ENCODE data around the gene MACROD1. TPM values are rescaled to one million over a fixed set of nuclear protein-coding genes. Genes with fewer than 3 reads are reported as not detected.

Gene MACROD1
- total and polyA plus RNA-seq, 2 experiments from 2014 or later: 21.2 to 29.8 TPM

- no peak overlapping the region for H3K27ac ChIP-seq
- no peaks in the 10 kb centered on the region for H3K9me2 ChIP-seq (replicated peaks; ENCODE audit: insufficient read depth)
- no peak overlapping the region for H2AFZ ChIP-seq
- no peaks in the 10 kb centered on the region for H3K27me3 ChIP-seq
- no peaks in the 10 kb centered on the region for H3K36me3 ChIP-seq (replicated peaks; ENCODE audit: insufficient read depth, low read depth)
- H4K20me1 ChIP-seq (ENCODE audit: insufficient read depth, poor library complexity, severe bottlenecking): no peaks in the 10 kb centered on the region
- H3K4me2 ChIP-seq: peak overlapping the region; percentile 49
- no peaks in the 10 kb centered on the region for H3K9me3 ChIP-seq (ENCODE audit: low read depth)
- TF ChIP-seq EZH2 (IDR thresholded peaks at IDR 0.05; ENCODE audit: borderline replicate concordance): no peak
- no peak for TF ChIP-seq EZH2phosphoT487 (IDR thresholded peaks at IDR 0.05; ENCODE audit: low read depth, severe bottlenecking, unreplicated experiment)
- no peak for TF ChIP-seq CTCF (IDR thresholded peaks at IDR 0.05; ENCODE audit: poor library complexity)
- no peak for DNase-seq (ENCODE audit: low spot score)
- 66% methylated on average over 8 of the region's 11 CpGs for WGBS (ENCODE audit: low lambda C conversion rate, missing lambda C conversion rate)
- H3K4me1 ChIP-seq (ENCODE audit: insufficient read depth): peaks cover 63% of the 10 kb centered on the region
- H3K4me3 ChIP-seq: no peak overlapping the region
- H3K79me2 ChIP-seq: no peaks in the 10 kb centered on the region
Measured at GRCh38 chr11:64090806-64091516, 75.0 kb downstream of the MACROD1 start.

- no peak for DNase-seq (ENCODE audit: low spot score)
- no peaks in the 10 kb centered on the region for H3K36me3 ChIP-seq (replicated peaks; ENCODE audit: insufficient read depth, low read depth)
- no peaks in the 10 kb centered on the region for H3K9me3 ChIP-seq (ENCODE audit: low read depth)
- no peak for TF ChIP-seq EZH2phosphoT487 (IDR thresholded peaks at IDR 0.05; ENCODE audit: low read depth, severe bottlenecking, unreplicated experiment)
- no peak for TF ChIP-seq EZH2 (IDR thresholded peaks at IDR 0.05; ENCODE audit: borderline replicate concordance)
- TF ChIP-seq CTCF (IDR thresholded peaks at IDR 0.05; ENCODE audit: poor library complexity): no peak
- no peak overlapping the region for H3K4me3 ChIP-seq
- H3K4me2 ChIP-seq: no peak overlapping the region
- H3K4me1 ChIP-seq (ENCODE audit: insufficient read depth): peaks cover 63% of the 10 kb centered on the region
- H3K79me2 ChIP-seq: no peaks in the 10 kb centered on the region
- no peak overlapping the region for H3K27ac ChIP-seq
- 82% methylated on average over 28 of the region's 28 CpGs for WGBS (ENCODE audit: low lambda C conversion rate, missing lambda C conversion rate)
- H4K20me1 ChIP-seq (ENCODE audit: insufficient read depth, poor library complexity, severe bottlenecking): no peaks in the 10 kb centered on the region
- H2AFZ ChIP-seq: no peak overlapping the region
- H3K27me3 ChIP-seq: no peaks in the 10 kb centered on the region
- no peaks in the 10 kb centered on the region for H3K9me2 ChIP-seq (replicated peaks; ENCODE audit: insufficient read depth)
Measured at GRCh38 chr11:64089915-64090805, 75.8 kb downstream of the MACROD1 start.

GRCh38 chr11:64089493-64089892 is 76.4 kb downstream of the MACROD1 start:
- Histone ChIP-seq H3K9me2 (replicated peaks; ENCODE audit: insufficient read depth) (no peaks in the 10 kb centered on the region), H3K4me3 (no peak overlapping the region), H3K27ac (no peak overlapping the region), H3K9me3 (ENCODE audit: low read depth) (no peaks in the 10 kb centered on the region), H4K20me1 (ENCODE audit: insufficient read depth, poor library complexity, severe bottlenecking) (no peaks in the 10 kb centered on the region), H3K4me2 (no peak overlapping the region), H3K79me2 (no peaks in the 10 kb centered on the region), H3K27me3 (no peaks in the 10 kb centered on the region), H3K4me1 (ENCODE audit: insufficient read depth) (peaks cover 61% of the 10 kb centered on the region), H2AFZ (no peak overlapping the region), H3K36me3 (replicated peaks; ENCODE audit: insufficient read depth, low read depth) (no peaks in the 10 kb centered on the region)
- DNase-seq (ENCODE audit: low spot score): no peak
- 92% methylated on average over 7 of the region's 7 CpGs for WGBS (ENCODE audit: low lambda C conversion rate, missing lambda C conversion rate)
- TF ChIP-seq CTCF (IDR thresholded peaks at IDR 0.05; ENCODE audit: poor library complexity) (no peak), EZH2phosphoT487 (IDR thresholded peaks at IDR 0.05; ENCODE audit: low read depth, severe bottlenecking, unreplicated experiment) (no peak), EZH2 (IDR thresholded peaks at IDR 0.05; ENCODE audit: borderline replicate concordance) (no peak)

Data from hepatocyte (in vitro differentiated cells).